GM10266 (cell line): Measurements from ENCODE around the gene MATN1.

Experiments
- DNase-seq: peaks from one replicate; pipeline ENCODE4 v3.0.0; 2012; ENCODE audit errors: extremely low spot score
- CTCF ChIP-seq: IDR thresholded peaks from 2 replicates; pipeline ENCODE4 v1.5.1; 2012; ENCODE audit warnings: mild to moderate bottlenecking, low read depth; ENCODE audit not compliant: control insufficient read depth, insufficient read depth; ENCODE audit errors: missing control alignments

The MATN1 gene

DNA sequence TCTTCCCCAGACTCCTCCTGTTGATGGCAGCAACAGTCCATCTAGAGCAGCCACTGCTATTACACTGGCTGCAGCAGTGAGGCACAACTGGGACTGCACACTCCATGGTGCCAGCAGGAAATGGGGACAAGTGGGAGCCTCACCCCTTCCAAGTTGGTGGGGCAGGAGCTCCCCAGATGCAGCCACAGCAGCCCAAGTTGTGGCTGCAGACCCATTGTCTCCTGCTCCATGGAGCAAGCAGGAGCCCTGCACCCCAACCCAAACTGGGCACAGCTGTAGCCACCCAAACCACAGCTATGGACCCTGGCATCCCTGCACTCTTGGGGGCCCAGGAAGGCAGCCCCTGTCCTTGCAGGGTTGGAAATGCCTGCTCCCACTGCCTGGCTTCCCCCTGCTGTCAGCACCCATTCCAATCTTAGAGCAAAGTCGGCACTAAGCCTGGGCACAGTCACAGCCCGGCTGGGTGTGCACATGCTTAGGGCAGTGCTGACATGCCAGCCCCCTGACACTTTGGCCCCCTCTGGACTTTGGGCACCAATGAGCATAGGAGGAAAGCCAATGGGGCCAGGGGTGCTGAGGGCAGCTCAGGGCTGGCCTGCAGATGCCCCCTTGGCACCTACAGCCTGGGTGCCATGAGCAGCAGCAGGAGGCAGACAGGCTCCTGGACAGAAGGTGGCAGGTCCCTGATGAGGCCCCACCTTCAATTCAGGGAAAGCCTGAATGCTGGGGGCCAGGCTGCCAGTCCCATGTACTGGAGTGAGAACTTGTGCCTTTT is 44.0 kb downstream of the MATN1 start:
- DNase-seq = no peak
- TF ChIP-seq CTCF = no peak

DNA sequence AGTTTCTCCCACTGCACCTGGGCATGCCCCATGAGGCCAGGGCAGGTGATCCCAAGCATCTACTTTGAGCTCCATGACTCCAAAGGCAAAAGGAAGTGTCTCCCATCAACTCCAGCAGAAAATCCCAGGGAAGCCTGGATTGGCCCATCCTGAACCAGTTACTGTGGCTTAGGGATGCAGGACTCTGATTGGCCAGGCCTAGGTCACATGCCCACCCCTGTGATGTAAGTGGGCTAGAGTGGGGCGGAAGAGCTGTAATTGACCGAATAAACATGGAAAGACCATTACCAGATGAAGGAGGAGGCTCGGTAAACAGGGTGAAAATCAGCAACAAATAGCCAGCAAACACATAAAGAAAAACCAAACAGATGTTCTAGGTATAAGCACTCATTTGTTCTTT is 45.2 kb downstream of the MATN1 start:
- no peak for TF ChIP-seq CTCF
- no peak for DNase-seq

GRCh38 chr1:30677471-30677870 is 45.9 kb downstream of the MATN1 start:
- DNase-seq = no peak
- TF ChIP-seq CTCF = no peak

DNA sequence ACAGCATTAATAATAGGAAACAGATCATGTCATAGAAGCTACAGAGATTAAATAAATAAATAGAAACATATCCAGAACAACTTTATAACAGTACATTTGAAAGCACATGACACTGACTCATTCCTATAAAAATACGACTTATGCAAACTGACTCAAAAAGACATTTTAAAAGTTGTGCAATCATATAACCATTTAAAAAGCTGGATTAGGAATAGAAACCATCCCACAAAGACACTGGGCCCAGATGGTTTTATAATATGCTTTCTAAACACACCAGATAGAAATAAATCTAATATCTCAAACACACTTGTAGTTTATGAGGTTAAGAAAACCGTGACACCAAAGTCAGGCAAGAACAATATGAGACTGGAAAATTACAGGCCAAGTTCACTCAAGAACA is 47.6 kb downstream of the MATN1 start:
- no peak for TF ChIP-seq CTCF
- DNase-seq = no peak

DNA sequence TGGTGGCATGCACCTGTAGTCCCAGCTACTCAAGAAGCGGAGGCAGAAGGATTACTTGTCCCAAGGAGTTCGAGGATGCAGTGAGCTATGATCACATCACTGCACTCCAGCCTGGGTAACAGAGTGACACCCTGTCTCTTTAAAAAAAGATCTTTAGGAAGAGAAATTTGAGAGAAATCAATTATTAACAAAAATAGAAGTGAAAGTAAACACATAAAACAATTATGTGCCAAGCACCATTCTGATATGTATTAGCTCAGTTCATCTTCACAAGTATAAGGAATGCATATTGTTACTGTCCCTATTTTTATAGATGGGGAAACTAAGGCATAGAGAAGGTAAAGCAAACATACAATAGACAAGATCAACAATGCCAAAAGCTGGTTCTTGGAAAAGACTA is 48.1 kb downstream of the MATN1 start:
- TF ChIP-seq CTCF = no peak

GRCh38 chr1:30673395-30673794 is 50.0 kb downstream of the MATN1 start:
- no peak for TF ChIP-seq CTCF
- no peak for DNase-seq

More for the DNA sequence above, 48.1 kb downstream of the MATN1 start:
- no peak for DNase-seq

DNA sequence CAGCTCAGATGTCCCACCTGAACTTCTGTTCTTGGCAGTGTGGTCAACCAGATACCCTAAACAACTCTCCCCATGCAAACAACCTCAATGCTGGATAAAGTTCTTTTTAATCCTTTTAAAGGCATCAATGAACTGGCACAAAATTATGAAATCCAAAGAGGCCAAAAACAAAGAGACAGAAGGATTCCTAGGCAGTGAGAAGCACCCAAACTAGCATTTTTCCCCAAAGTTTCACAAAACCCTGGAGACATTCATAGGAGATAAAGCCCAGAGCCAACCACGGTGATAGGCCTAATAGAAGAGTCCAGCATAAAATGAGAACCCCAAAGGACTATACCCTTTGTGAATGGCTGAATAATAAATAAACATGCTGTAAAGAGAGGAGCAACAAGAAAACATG is 50.7 kb downstream of the MATN1 start:
- no peak for DNase-seq
- no peak for TF ChIP-seq CTCF
